NCI-H345 (cell line): Measurements from ENCODE around the gene AMBN.
"Not testable (repeated sequence)": the region's sequence is repeated elsewhere in the genome, so short reads cannot be mapped to it uniquely, and the experiment has no call there.

ENCODE experiments used
- DNase-seq: peaks from one replicate; lab custom pipeline; 2025; lab: John Stamatoyannopoulos, UW

The AMBN gene

DNA sequence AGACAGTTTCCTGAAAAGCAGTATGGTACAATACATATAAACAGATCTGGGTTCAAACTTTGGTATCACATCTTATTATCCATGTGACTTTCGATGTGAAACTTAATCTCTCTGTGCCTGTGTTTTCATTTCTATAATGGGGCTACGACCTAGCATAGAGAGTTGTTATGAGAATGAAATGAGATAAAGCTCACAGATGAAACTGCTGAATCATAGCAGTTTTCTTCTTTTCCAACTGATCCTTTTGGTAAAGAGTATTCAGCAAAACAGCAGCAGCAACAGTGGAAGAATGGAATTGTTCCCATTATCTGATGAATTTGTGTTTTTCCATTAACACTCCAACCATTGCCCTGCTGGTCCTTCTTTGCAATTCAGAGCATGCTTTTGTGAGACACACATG lies 16.3 kb downstream of the AMBN start:
- no peak for DNase-seq

DNA sequence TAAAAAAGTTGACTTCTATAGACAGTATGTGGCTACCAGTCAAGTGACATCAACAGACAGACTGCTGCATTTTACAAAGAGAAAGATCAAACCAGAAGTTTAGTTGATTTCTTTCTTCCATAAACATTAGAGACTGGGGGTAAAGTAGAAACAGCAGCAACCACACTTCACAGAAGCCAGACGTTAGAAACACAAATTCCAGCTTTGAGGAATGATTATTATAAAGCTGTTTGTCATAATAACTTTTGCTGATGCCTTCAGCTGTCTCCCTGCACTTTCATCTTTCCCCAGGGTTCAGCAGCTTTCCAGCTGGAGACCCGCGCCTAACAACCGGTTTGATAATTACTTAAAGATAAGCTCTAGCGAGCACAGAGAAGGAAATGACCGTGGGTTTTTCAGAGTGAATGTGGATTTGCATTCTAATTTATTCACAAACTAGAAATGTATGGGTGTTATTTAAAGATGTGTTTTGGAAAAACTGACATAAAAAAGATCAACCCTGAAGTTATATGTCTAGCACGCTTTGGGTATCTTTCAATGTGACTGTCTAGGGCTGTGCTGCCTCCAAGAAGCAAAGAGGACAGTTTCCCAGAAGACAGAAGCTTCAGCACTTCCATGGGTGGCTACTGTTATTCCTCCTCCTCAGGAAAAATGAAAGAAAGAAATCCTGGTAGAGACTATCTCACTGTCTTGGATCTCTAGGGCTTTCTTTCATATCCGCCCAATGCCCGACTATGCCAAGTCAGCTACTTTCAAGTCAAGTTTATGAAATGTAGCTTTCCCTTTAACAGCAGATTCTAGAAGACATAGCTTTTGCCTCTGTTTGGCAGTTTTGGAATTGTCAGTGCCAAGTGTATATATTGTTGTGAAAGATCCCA lies 21.5 kb downstream of the AMBN start:
- no peak for DNase-seq

DNA sequence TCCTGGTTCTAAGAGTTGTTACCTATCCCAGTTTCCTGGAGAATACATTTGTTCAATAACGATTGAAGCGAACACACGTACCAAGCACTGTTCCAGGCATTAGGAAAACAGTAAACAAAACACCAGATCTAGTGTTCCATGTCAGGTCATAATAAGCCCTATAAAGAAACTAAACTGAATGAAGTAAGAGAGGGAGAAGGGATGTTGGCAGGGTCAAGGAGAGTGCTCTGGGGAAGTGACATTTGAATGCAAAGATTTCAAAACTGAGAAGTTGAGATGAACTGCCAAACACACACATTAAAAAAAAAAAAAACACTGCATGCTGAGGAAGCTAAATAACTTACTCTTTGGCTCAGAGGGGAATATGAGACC lies 22.1 kb downstream of the AMBN start:
- no peak for DNase-seq

DNA sequence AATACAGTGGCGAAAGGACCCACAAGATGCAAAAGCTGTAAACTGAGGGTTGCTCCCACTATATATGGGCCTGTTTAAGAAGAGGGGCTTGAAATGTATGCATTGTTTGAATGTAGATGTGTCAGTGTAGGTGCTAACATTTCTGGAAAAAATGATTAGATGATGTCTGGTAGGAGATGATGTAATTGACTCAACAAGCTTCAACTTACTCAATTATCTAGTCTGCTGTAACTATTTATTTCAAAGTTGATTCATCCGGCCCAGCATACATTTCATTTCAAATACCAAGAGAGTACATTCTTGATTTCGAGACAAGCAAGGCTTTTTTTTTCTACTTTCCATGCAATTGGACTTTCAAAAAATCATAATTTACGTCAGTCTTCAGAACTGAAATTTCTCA lies 27.2 kb downstream of the AMBN start:
- no peak for DNase-seq

DNA sequence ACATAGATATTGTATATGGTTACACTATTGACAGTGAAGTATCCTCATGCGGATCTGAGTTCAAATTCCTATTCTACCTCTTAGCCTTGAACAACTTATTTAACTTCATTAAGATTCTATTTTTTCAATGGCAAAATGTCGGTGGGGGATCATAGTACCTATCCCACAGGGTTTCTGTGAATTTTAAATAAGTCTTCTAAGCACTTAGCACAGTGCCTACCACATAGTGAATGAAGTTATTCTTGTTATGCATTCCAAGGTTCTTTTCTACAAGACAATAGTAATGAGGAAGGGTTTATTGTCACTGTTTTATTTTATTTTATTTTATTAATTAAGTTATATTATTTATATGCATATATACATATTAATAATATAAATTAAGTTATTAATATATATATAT lies 27.7 kb downstream of the AMBN start:
- DNase-seq = no peak

DNA sequence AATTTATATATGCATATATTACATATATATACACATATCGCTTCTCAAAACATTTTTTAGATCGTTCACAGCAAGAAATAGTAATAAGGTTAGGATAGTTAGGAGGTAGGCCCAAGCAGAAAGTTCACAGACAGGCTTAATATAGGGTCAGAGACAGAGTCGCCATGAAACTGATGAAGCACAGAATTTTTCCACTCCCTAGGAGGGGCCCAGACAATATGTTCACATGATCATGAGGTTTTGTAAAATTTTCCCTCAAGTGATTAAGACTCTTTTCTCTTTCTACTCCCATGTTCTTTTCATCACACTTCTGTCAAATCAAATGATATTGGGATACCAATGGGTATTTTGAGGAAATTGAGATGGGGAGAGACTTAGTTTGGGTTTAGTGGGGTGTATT lies 31.3 kb downstream of the AMBN start:
- DNase-seq = no peak

DNA sequence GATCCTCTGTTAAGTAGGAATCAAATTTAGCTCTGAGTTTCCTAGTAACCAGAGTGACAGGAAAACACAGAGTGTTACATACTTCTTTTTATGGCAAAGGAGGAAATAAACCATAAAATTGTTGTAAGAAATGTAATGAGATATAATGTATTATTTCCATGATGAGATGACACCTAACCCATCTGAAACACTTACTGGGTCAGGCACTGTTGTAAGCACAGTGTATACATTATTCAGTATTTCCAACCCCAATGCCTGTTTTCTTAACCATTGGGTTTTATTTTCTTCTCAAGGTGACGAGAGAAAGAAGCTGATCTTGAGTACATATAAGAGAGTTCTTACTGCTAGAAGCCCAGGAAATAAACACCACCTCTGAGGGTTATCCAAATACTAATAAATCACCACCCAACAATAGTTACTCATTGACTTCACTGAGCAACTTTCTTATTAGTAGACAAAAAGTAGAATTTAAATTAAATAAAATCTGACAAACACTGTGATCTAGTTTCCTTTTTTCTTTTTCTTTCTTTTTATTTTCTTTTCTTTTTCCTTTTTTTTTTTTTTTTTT lies 32.3 kb downstream of the AMBN start:
- DNase-seq = no peak

DNA sequence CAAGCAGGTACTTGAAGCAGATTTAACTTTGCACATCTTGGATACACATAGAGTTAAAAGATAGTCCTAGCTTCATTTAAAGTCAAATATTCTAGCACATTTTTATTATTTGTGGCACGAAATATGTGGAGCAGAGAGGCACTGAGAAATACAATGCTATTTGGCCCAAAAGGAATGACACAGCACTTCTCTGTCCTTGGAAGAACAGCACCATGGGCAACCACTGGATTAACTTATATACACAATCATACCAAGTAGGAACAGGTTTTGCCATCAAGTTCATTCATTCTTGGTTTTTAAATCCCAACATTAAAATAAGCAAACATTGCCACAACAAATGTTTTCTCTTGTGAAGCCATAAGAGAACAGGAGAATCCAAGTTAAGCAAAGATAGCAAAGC lies 35.6 kb downstream of the AMBN start:
- DNase-seq = no peak

DNA sequence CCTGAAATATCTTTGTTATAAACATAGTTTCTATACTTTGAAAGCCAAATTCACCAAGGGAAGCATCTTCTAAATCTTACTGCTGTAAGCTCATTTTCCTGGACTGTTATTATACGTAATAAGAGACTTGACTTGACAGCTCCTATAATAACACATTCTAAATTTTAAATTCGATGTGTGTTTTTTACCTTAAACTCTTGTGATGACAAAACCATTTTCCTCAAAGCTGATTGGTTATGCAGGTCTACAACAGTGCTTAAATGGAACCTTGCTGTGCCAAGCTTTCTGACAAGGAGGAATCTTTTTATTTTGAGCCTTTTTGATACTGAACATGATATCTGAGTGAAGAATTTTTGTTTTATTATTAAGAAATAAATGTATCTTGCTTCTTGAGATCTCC lies 36.4 kb downstream of the AMBN start, which contains the start of gene ENAM:
Gene ENAM (plus strand): TSS at position 301 of the 400 bp plus-strand sequence. CDS start 757 bp downstream, outside the sequence.
- DNase-seq = no peak

DNA sequence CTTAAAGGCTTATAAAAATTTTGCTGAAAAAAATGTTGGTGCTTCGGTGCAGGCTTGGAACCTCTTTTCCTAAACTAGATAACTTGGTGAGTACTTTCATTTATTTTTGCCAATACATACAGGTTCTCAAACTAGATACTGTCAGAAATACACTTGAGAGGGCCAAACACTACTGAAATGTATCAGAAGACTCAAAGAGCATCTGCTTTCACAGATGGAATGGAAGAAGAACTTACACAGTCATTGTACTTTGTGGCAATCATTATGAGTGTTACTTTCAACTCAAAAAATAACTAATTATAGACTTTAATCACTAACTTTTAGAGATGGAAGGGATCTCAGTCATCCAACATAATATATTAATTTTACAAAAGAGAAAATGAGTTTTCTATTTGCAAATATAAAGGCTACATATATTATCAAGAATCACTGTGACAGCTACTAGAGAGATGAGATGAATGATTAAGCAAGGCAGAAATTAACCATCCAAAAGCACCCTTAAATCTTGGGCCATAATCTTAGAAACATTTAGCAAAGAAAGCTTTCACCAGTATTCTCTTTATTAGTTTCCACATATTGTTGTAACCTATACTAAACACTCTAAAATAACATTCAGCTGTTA lies 37.5 kb downstream of the AMBN start:
- no peak for DNase-seq

DNA sequence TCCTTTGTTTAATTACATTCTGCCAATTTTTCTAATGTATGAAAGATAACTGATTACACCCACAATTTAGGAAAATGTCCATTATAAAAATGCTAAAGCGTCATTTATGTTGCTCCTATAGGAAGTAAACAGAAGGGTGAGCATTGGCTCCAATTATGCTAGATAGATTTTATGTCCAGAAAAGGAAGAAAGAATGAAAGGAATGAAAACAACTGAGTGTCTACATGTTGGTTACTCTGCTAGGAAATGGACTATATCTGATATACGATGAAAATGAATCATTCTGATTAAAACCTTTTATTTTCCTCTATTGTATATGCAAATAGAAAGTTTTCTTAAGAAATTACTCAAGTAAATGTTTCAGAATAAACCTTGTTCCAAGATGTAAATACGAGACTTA lies 38.1 kb downstream of the AMBN start:
- no peak for DNase-seq

DNA sequence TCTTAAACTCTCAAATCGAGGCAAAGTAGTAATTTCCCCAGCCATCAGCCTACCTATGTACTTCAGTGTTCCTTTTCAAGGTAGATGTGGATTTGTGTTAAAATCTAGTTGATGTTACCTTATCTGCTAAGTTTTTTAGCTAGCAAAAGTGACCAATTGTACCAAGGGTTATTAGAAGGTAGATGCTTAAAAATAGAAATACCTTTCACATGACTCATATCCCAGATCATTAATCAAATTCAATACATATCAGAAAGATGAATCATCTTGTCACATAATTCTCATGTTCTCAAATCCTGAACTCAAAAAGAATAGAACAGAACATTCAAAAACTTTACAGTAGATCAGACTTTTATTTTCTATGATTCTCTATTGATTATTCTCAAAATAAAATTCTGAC lies 40.0 kb downstream of the AMBN start:
- DNase-seq = no peak

DNA sequence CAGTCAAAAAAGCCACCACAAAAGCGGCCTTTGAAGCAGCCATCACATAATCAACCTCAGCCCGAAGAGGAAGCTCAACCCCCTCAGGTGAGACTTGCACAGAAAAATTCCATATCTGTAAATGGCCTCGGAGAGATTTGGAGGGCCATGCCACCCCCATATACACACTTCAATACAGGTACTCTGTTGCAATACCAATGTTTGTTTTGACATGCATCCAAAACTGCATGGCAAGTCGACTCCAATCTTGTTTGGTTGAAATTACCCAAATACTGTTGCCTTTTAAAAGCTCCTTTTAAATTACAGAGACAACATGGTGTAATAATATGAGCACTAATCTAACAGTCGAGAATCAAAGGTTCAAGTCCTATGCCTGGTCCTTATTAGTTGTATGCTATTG lies 42.4 kb downstream of the AMBN start:
- no peak for DNase-seq

DNA sequence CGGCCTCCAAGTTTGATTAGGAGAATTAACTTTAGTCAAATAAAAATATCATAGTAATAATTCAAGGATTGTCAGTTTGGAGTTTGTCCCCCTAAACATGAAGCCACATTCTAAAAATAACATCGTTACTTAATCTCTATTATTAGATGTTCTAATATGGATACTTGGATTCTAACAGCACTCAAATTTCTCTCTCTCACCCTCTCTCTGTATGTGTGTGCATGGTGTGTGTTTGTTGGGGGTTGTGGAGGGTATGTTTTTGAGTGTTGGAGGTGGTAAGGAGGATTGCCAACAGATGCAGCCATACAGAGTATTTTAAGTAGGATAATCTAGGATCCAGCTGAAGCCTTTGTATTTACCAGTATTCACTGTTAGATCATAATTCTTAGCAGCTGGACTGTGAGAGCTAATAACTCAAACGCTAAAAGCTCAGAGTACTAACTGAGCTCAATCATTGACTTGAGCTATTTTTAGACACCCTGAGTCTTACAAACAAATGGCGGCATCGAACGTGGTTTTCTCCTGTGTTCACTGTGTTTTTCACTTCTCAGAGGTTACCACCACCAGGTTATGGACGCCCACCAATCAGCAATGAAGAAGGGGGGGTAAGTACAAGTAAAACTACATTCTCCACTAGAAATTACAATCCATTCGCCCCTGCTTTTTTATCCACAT lies 45.3 kb downstream of the AMBN start:
- no peak for DNase-seq

DNA sequence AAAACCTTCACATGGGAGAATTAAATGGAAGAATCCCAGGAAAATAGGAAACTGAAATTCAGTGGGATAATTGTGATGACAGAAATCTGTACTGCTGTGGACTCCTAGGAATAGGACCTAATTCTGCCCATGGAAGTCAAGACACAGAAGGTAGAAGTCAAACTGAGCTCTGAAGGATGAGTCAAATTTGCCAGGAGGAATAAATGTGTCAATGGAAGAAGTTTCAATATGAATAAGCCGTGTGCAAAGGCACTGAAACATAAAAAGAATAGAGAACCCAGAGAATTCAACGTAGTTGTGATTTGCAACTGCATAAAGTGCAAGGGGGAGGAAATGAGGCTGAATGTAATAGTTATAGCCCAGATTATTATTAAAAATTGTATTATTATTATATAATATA lies 48.1 kb downstream of the AMBN start:
- DNase-seq = no peak

DNA sequence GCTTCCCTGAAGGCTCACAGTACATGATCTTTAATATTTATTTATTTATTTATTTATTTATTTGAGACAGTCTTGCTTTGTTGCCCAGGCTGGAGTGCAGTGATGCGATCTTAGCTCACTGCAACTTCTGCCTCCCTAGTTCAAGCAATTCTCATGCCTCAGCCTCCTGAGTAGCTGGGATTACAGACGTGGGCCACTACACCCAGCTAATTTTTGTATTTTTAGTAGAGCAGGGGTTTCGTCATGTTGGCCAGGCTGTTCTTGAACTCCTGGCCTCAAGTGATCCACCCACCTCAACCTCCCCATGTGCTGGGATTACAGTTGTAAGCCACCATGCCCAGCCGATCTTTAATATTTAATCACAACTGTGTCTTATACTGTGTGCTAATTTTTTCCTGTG lies 58.7 kb downstream of the AMBN start:
- not testable (repeated sequence) for DNase-seq

DNA sequence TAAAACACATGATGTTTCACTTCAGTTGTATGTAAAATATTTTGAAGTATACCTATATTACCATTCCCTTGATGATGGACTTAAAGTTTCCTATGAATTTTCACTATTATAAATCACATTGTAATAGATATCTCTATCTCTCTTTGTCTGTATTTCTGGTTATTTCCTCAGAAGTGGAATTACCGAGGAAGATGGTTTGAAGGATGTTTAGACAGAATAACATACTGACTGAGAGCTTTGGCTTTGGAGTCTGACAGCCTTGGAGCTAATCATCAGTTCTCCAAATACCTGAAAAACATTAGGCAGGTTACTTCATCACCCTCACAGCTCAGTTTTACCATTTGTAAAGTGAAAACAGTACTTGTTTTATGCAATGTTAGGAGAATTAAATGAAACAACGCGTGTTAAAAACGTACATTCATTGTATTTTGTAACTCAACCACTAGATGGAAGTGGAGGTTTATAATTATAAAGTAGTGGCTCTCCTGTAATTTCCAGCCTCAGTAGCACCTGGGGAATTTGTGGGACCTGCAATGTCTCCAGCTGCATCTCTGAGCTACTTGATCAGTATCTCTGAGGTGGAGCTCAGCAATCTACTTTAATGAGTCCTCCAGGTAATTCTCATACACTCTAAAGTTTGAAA lies 59.9 kb downstream of the AMBN start:
- peak; percentile 8 for DNase-seq

DNA sequence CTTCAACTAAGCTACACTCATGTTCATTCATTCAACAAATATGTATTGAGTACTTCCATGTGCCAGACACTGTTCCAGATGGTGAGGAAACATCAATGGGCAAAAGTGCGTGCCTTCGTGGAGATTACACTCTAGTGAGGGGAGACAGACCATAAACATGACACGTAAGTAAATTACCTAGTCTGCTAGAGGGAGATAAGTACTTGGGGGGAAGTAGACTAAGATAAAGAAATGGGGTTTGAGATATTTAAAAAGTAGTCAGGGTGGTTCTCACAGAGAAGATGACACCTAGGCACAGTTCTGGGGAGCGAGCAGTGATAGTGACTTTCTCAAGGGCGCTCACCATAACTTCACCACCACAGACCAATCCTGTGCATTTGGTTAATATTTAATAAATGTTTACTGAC lies 62.6 kb downstream of the AMBN start:
- DNase-seq = no peak
